GM18511 (cell line): ENCODE measurements around the gene GART.
A peak's percentile ranks its signal among the peaks of the same experiment; 100 is the strongest.
"Not testable (repeated sequence)": the region's sequence is repeated elsewhere in the genome, so short reads cannot be mapped to it uniquely, and the experiment has no call there.

ENCODE experiments used
- ATAC-seq: cut with Tn5 transposase; IDR thresholded peaks from one replicate; pipeline ENCODE4 v1.9.1; 2021; ENCODE audit warnings: mild to moderate bottlenecking, moderate library complexity; ENCODE audit not compliant: unreplicated experiment

Gene GART

DNA sequence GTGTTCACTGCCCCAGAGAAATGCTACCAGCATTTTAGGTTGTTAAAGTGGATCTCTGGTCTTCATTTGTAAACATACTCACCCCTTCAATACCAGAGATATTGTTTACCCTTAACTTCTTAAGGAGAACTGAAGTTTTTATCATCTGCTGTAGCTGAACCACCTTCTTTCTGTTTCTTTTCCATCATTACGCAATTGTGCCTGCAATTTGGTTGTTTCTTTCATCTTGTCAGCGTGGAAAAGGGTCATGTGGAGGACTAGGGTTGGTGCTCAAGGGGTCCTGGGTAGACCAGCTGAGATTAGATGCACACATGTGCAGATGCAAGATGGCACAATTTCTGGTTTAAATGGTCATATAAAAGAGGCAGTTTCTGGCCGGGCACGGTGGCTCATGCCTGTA, 23.0 kb downstream of the GART start:
- ATAC-seq, result no peak

DNA sequence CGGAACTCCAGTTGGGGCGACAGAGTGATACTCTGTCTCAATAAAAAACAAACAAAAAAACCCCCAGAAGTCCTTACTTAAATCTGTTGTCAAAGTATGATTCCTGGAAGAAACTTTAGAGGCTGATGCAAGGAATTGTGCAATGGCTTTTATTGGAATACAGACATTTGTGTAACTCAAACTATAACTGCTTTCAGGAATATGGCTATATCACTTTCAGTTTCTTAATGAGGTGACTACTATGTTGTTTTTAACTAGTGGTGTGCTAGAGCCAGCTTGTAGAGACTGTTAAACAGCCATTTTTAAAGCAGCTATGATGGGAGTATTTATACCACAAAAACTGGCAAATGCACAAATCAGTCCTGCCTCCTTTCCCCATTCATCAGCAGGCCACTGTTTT, 27.7 kb downstream of the GART start:
- no peak for ATAC-seq

DNA sequence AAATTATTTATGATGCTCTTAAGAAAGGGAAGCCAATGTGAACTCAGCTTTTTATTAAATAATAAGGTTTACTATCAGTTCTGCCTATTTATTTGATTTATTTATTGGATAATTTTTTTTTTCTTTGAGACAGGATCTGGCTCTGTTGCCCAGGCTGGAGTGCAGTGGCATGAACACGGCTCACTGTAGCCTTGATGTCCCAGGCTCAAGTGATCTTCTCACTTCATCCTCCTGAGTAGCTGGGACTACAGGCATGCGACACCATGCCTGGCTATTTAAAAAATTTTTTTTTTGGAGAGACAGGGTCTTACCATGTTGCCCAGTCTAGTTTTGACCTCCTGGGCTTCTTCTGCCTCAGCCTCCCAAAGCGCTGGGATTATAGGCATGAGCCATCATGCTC, 29.4 kb downstream of the GART start:
- no peak for ATAC-seq

DNA sequence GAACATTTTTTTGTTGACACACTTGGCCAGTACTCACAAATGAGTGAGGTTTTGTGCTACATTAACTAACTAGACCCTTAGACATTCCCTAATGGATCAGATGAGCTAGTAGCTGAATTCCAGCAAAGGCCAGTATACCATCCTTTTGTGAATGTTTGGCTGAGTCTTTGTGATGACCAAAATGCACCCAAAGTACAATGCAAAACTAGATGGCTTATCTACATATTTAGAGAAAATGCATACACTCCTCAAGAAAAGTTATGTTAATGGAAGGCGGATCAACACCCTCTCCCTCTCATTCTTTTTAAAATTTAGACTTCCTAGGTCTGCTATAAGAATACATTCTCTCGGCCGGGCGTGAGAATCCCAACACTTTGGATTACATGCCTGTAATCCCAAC, 30.3 kb downstream of the GART start:
- ATAC-seq, result no peak

DNA sequence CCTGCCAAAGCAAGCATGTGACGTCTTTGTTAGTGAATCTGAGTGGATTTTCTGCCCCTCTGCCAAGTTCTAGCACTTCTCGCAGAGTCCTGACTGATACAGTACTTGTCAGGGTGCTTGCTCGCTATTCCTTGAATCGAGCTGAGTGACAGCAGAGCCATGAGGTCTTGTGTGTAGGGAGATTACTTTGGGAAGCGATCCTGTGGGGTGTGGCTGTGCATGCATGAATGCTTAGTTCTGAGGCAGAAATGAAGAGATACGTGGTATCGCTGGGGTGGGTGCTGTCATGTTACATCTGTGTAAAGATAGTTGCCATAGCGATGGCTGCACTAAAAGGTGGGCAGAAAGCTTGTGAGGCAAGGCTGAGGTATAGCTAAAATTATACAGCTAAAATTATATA, 31.1 kb downstream of the GART start:
- no peak for ATAC-seq

DNA sequence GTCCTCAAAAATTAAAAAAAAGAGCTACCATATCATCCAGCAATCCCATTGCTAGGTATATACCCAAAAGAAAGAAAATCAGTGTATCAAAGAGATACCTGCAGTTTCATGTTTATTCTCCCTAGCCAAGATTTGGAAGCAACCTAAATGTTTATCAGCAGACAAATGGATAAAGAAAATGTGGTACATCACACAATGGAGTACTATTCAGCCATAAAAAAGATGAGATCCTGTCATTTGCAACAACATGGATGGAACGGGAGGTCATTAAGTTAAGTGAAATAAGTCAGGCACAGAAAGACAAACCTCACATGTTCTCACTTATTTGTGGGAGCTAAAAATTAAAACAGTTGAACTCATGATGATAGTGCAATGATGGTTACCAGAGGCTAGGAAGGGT, 34.9 kb downstream of the GART start:
- not testable (repeated sequence) for ATAC-seq

DNA sequence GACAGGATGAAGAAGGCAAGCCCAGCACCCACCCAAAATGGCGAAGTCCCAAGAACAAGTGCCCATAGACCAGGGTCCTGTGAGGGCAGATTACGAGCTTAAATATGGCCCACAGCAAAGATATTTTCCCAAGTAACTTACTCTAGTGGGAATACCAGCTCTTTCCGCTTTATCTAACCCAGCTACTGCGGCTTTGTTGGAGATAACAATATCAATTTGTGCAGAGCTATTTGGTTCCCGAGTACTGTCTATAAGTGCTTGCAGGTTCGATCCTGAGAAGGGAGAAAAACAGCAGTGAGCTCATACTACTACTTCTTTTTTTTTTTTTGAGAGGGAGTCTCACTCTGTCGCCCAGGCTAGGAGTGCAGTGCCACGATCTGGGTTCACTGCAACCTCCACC, 36.1 kb downstream of the GART start:
- no peak for ATAC-seq

DNA sequence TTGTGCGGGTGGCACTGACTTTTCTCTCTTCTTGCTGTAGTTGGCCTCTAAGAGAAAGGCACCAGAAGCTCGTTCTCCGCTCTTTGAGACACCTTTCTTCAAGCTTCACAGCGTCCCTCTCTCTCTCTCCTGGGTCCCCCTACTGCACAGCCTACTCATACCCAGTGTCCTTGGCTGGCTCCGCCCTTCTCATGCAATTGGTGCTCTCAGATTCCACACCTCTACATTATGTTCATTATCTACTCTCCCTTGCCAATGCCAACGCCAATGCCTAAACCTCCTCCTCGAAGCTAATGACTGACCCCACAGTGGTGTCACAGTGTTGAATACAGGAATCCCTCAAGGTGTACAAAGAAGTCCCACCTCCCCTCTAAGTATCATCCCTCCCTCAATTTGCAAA, 45.6 kb downstream of the GART start:
- no peak for ATAC-seq

DNA sequence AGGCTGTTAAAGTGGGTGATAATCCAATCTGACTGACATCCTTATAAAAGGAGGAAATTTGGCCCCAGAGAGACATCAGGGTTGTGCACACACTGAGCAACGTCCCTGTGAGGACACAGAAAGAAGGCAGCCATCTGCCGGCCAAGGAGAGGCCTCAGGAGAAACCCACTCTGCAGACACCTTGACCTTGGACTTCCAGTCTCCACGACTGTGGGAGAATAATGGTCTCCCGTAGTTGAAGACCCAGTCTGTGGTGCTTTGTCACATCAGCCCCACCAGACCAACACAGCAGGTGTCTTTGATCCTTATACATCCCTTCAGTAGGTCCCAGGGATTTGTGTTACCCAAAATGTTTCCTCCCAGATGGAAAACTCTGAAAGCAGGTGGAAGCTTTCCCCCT, 46.2 kb downstream of the GART start:
- no peak for ATAC-seq

DNA sequence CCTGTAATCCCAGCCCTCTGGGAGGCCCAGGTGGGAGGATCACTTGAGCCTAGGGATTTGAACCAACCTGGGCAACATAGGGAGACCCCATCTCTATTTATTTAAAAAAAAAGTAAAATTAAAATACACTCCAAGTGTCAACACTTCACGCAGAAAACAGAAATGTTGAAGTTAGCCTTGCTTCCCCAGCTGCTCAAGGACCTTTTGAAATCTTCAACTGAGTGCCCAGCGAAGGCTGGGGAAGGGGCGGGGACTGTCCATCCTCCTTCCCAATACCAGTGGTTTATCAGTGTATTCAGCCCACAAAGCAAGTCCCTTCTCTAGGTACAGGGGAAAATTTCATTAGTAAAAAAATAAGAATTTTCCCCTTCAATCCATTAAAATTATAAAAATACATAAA, 48.2 kb downstream of the GART start:
- ATAC-seq, result no peak

DNA sequence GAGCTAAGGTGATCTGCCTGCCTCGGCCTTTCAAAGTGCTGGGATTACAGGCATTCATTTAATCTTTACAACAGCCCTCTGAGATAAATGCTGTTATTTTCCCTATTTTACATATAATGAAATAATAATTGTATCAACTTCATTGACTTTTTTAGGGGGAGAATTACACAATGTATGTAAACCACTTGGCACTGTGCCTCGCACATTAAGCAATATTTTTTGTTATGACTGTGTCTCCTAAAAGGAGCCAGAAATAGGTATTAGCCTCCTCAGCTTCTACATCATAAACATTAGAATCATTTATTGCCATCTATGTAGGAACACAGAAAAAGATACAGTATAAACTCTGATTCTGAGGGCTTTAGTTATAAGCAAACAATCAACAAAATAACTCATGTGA, 49.3 kb downstream of the GART start:
- ATAC-seq, result no peak

DNA sequence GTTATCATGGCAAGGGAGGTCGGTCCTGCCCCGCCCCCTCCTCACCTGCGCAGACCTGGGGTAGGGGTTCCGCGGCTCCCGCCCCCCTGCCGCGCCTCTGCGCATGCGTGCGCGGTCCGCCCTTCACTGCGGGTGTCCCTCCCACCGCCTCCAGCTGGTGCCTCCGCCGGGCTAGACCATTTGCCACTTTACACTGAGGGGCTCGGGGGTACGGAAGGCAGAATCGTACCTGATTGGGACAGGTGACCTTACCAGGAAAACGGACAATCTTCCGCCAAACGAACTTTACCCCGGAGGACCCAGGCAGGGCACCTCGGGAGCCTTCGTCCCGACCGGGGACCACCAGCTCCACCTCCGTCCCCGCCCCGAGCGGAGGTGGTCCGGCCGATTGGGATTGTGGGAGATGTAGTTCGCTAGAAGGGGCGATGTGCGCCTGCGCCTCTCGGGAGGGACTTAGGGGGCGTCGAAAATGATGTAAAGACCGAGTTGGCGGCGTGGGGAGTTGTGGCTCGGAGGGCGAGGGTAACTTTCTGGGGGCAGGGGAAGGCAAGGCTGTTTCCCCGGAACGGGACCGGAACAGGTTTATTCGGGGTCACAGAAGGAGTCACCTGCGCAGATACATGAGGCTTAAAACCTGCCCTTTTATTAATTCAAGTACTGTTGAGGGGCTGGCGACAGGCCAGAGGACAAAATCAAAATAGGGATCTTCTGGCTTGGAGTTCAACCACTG, 50.4 kb downstream of the GART start, which contains the start of gene DNAJC28:
TSS of gene DNAJC28 (minus strand) at position 344 of the 730 bp plus-strand sequence. CDS start 2,323 bp downstream, outside the sequence.
- ATAC-seq, result peak; percentile 98

DNA sequence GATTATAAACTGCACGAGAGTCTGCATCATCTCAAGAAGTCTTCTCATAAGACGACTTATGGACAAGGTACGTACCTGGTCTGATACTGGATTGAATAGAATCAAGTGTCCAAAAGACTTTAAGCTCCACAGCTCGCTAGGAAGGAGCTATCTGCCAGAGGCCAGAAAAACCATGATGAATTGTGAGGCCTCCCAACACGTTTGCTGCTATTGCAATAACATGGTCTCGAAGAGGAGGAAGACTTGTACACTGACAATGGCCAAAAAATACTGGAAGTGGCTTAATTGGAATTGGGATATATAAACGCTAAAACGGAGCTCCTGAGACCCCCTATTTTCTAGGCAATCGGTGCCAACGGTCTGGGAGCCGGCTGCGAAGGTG, 50.9 kb downstream of the GART start:
- ATAC-seq, result no peak

DNA sequence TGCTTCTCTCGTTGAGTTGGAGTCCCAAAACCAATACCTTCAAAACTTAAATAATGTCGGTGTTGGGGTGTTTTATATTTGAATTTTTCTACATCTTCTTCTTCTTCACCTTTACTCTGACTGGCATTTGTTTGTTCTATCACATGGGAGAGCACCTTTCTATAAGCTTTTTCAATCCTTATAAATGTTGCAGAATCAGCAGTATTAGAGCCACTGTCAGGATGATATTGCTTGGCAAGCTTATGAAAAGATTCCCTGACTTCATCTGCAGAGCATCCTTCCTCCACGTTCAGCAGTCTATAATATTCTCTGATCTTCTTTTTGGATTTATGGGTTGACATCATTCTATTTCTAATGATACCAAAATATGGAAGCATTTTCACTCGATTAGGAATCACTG, 53.0 kb downstream of the GART start:
- ATAC-seq, result no peak

DNA sequence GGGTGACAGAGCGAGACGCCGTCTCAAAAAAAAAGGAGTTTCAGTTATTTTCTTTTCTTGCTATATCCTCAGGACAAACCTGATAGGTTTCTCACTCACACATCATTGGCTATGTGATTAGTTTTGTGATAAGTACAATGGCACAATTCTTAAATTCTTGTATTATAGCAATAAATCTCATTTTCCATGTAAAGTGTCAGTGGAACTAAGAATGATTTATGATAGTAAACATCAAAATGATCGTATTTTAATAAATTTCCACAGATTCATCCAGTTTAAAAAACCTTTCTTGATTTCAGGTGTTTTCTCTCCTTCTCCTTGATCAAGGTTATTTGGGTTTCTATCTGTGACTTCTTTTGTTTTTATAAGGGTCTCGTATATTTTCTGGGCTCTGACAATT, 53.9 kb downstream of the GART start:
- no peak for ATAC-seq

DNA sequence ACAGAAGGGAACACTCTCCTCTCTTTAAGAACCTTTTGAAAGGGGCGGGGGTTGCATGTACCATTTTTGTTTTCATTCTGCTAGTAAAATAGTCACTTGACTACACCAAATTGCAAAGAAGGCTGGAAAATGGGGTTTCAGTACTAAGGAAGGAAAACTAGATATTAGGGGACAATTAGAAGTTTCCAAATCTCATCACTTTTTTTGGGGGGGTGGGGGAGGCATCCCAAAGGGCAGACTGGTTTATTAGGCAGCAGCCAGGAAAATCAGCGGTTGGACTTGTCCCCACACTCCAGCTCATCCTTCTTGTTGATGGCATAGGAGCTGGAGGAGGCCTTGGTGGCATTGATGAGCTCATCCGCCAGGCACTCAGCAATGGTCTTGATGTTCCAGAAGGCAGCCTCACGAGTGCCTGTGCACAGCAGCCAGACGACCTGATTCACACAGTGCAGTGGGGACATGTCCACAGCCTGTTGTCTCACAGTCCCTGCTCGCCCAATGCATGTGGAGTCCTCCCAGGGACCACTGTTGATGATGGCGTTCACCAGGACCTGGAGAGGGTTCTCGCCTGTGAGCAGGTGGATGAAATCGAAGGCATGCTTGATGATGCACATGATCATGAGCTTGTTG, 60.5 kb downstream of the GART start:
- no peak for ATAC-seq

DNA sequence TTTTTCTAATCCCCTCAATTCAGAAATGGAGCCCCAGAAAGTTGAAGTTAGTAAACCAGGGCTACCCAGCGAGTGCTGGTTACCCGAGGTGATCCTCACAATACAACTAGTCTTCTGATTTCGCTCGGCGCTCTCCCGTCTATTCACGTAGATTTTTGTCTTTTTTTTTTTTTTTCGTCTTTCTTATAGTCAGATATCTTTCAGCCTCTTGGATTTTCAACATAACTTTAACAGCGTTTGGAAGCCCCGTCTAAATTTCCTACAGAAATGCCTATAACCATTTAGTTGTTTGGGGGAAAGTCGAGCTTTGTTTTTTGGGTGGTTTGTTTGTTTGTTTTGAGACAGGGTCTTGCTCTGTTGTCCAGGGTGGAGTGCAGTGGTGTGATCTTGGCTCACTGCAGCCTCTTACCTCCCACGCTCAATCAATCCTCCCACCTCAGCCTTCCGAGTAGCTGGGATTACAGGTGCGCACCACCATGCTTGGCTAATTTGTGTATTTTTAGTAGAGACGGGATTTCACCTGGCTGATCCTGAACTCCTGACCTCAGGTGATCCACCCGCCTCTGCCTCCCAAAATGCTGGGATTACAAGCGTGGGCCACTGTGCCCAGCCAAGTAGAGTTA, 61.3 kb downstream of the GART start:
- peak; percentile 0 for ATAC-seq

DNA sequence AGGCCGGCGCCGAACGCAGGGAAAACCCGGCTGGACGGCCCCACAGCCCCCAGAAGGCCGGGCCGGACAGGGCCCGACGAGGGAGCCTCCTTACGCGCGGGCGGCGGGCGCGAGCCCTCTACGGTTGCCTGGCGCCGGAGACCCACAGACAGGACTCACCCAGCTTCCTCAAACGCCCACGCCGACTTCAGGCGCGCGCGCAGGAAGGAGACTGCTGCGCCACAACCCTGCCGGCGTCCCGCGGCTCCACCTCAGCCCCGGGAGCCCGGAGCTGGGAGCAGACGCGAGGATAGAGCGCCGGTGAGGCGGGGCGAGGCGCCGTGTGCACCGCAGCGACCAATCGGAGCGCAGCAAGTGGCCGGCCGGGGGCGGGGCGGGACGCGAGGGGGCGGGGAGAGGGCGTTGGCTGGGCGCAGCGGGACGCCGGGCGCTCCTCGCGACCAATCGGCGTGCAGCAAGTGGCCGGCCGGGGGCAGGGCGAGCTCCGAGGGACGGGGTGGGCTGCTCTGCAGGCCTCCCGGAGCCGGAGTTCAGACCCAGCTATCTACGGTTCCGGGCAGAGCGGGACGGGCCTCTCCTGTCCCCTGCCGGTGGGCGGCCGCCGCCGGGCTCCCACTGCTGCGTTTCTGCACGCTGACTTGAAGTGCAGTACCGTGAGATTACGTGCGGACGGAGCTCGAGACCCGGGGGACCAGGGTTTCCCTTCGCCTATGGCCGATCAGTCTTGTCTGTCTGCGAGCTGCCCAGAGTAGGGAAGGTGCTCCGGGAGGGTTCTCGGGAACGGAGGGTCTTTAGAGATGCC, 62.0 kb downstream of the GART start, which contains the start of gene TMEM50B:
TSS of gene TMEM50B (minus strand) at position 296 of the 802 bp plus-strand sequence. CDS start 11,089 bp downstream, outside the sequence.
- peak; percentile 87 for ATAC-seq

DNA sequence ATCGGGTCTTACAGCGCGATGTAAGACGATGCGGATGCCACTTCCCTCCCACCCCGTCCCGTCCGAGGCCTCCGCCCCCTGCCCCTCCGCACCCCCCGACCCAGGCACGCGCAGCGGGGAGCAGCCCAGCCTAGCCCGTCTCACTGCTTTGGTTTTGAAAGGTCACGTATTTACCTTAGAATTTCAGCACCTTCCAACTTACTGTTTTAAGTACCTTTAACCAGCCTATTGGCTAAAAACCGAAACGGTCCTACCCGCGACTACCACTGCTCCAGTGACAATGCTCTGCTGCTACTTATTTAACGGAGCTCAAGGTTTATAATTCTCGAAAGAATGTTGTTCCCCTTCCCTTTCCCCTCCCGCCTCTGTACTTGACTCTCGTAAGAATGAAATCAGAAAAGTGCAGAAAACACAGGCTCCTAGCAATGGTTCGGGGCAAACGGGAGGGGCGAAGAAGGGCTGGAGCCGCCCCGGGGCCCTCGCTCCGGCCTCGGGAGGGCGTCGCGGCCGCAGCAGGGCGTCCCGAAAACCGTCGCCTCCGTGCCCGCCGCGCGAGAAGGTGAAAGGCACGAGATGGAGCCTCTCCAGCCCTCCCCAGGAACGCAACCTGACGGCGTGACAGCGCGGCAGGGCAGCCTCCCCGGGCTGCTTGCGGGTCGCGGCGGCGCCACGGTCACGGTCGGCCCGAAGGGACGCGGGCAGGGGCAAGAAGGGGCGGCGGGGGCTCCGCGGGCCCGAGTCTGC, 62.8 kb downstream of the GART start:
- ATAC-seq, result peak; percentile 32

DNA sequence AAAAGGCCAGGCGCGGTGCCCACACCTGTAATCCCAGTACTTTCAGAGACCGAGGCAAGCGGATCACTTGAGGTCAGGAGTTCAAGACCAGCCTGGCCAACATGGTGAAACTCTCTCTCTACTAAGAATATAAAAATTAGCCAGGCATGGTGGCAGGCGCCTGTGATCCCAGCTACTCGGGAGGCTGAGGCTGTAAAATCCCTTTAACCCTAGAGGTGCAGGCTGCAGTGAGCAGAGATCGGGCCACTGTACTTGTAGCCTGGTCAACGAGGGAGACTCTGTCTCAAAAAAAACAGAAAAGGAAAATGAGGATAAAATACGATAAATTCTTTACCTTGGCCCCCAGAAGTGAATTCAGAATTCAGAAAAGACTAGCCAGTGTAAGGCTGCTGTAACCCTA, 63.7 kb downstream of the GART start:
- no peak for ATAC-seq

DNA sequence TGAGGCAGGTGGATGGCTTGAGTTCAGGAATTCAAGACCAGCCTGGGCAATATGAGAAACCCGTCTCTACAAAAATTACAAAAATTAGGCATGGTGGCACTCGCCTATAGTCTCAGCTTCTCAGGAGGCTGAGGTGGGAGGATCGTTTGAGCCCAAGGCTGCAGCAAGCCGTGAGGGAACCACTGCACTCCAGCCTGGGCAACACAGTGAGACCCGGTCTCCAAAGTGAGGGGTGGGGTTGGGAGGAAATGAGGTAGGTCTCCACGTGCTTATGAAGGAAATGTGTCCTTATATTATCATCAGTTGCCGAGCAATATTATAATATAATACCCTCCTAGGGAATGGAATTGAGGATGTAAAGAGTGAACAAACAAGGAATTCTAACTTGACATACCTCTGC, 64.9 kb downstream of the GART start:
- no peak for ATAC-seq
